Fibroblast of peridontal ligament (primary cell): ENCODE results near the gene LRRC14B.

Experiments used
- DNase-seq: peaks from one replicate; pipeline ENCODE4 v3.0.0-alpha.2; 2010; ENCODE audit errors: extremely low read depth

LRRC14B gene

GRCh38 chr5:191949-192690 lies 825 bp downstream of the LRRC14B start:
- DNase-seq, result no peak

- no peak for DNase-seq
These were observed 1.3 kb downstream of the LRRC14B start for GRCh38 chr5:192691-192969.

GRCh38 chr5:192970-193831 lies 1.9 kb downstream of the LRRC14B start:
- no peak for DNase-seq

- DNase-seq, result no peak
These were observed 2.8 kb downstream of the LRRC14B start for GRCh38 chr5:194102-194501.

- no peak for DNase-seq
These were observed 3.4 kb downstream of the LRRC14B start for GRCh38 chr5:194603-195209.

- DNase-seq, result no peak
These were observed 4.3 kb downstream of the LRRC14B start for GRCh38 chr5:195401-196160.

GRCh38 chr5:196350-196749 lies 5.1 kb downstream of the LRRC14B start:
- no peak for DNase-seq

- peak; percentile 21 for DNase-seq
These were observed 5.7 kb downstream of the LRRC14B start for GRCh38 chr5:197031-197430.

- no peak for DNase-seq
These were observed 6.7 kb downstream of the LRRC14B start for GRCh38 chr5:197892-198489.

GRCh38 chr5:198516-199196 lies 7.4 kb downstream of the LRRC14B start:
- no peak for DNase-seq

- no peak for DNase-seq
These were observed 8.1 kb downstream of the LRRC14B start for GRCh38 chr5:199197-199949.

GRCh38 chr5:199950-200645 lies 8.8 kb downstream of the LRRC14B start:
- DNase-seq, result no peak

GRCh38 chr5:200985-201384 lies 9.7 kb downstream of the LRRC14B start:
- no peak for DNase-seq

- no peak for DNase-seq
These were observed 10.4 kb downstream of the LRRC14B start for GRCh38 chr5:201672-202071.

- no peak for DNase-seq
These were observed 12.1 kb downstream of the LRRC14B start for GRCh38 chr5:203246-203930.

- no peak for DNase-seq
These were observed 12.7 kb downstream of the LRRC14B start for GRCh38 chr5:204001-204400.

GRCh38 chr5:204462-204861 lies 13.2 kb downstream of the LRRC14B start:
- no peak for DNase-seq

GRCh38 chr5:204966-205670 lies 13.8 kb downstream of the LRRC14B start:
- DNase-seq, result no peak

GRCh38 chr5:206406-206805 lies 15.1 kb downstream of the LRRC14B start:
- DNase-seq, result no peak
